OCI-LY7 (cell line): Measurements from ENCODE around the gene RASAL2. TPM values are rescaled to one million over a fixed set of nuclear protein-coding genes. Genes with fewer than 3 reads are reported as not detected.

ENCODE experiments used
- BruUV-seq: library from RNA; stranded (reverse); fragments of 400-500 nt; replicated peaks from 2 replicates; lab custom pipeline; 2021; lab: Mats Ljungman, UMichigan
- CTCF ChIA-PET: fragments of 300-600 bp; sonication (Branson Sonifier 250); formaldehyde crosslinking; loops from one replicate; lab custom pipeline; 2022; ENCODE audit warnings: antibody characterized with exemption; ENCODE audit not compliant: unreplicated experiment; lab: Charles Lee
- POLR2A ChIA-PET: fragments of 300-600 bp; sonication (Branson Sonifier 250); formaldehyde crosslinking; loops from one replicate; lab custom pipeline; 2022; ENCODE audit warnings: antibody characterized with exemption; lab: Charles Lee
- DNase-seq: peaks from one replicate; pipeline ENCODE4 v3.0.0-alpha.2; 2015; ENCODE audit warnings: low spot score
- H2AFZ ChIP-seq: fragments of 200-600 bp; sonication (generic), shearing (Covaris generic); 2 replicates; pipeline ENCODE4 v1.6.1; 2014; ENCODE audit warnings: mild to moderate bottlenecking, antibody characterized with exemption, low read length, moderate library complexity
- H3K27ac ChIP-seq: fragments of 200-600 bp; sonication (generic); 2 replicates; pipeline ENCODE4 v1.5.1; 2014; ENCODE audit warnings: mixed run types, low read depth, mild to moderate bottlenecking, moderate library complexity, low read length, inconsistent platforms; ENCODE audit not compliant: poor library complexity, severe bottlenecking
- H3K36me3 ChIP-seq: fragments of 200-600 bp; sonication (generic); 2 replicates; pipeline ENCODE4 v1.6.1; 2014; ENCODE audit warnings: mild to moderate bottlenecking, antibody characterized with exemption, low read length, moderate library complexity, mixed read lengths; ENCODE audit not compliant: insufficient read depth
- H3K4me1 ChIP-seq: fragments of 200-600 bp; sonication (generic); 2 replicates; pipeline ENCODE4 v1.5.1; 2014; ENCODE audit warnings: mild to moderate bottlenecking, low read length; ENCODE audit not compliant: insufficient read depth, poor library complexity, severe bottlenecking
- H3K4me2 ChIP-seq: fragments of 200-600 bp; sonication (generic); 2 replicates; pipeline ENCODE4 v1.6.1; 2014; ENCODE audit warnings: mild to moderate bottlenecking, low read length
- H3K4me3 ChIP-seq: fragments of 200-600 bp; sonication (generic); 2 replicates; pipeline ENCODE4 v1.5.1; 2014; ENCODE audit warnings: mild to moderate bottlenecking, low read depth, low read length; ENCODE audit not compliant: poor library complexity, severe bottlenecking
- H3K79me2 ChIP-seq: fragments of 200-600 bp; sonication (generic); 2 replicates; pipeline ENCODE4 v1.6.1; 2016; ENCODE audit warnings: low read depth, mild to moderate bottlenecking, low read length, moderate library complexity, mixed read lengths; ENCODE audit not compliant: insufficient read depth
- H3K9me2 ChIP-seq: fragments of 200-600 bp; sonication (generic); 2 replicates; pipeline ENCODE4 v1.6.1; 2016; ENCODE audit warnings: mild to moderate bottlenecking, low read length, mixed read lengths; ENCODE audit not compliant: insufficient read depth
- H3K9me3 ChIP-seq: fragments of 200-600 bp; sonication (generic); 2 replicates; pipeline ENCODE4 v1.6.1; 2014; ENCODE audit warnings: mild to moderate bottlenecking, mixed run types, low read length, mixed read lengths
- H4K20me1 ChIP-seq: fragments of 200-600 bp; sonication (generic); 2 replicates; pipeline ENCODE4 v1.6.1; 2014; ENCODE audit warnings: mild to moderate bottlenecking, antibody characterized with exemption, low read length, moderate library complexity, mixed read lengths; ENCODE audit not compliant: insufficient read depth
- EZH2phosphoT487 ChIP-seq: fragments of 200-600 bp; sonication (generic); IDR thresholded peaks from 2 replicates; pipeline ENCODE4 v1.6.1; 2018; ENCODE audit warnings: low read depth, borderline replicate concordance, mild to moderate bottlenecking, mixed run types, antibody characterized with exemption, low read length, moderate library complexity, mixed read lengths
- intact Hi-C: fragments of 100-400 bp; cut with micrococcal nuclease; formaldehyde crosslinking; loops from one replicate; pipeline ENCODE4 v1.10.0; 2022; ENCODE audit not compliant: unreplicated experiment
- total RNA-seq, 2 experiments: library from RNA; depleted of rRNA in 1 of 2; stranded (reverse); fragments of >200 nt in 1 of 2; shearing (Covaris generic) in 1 of 2; gene quantifications; 2 replicates each; pipeline ENCODE4 v1.2.3, GENCODE V29; 2014 to 2022
- TF ChIP-seq, protein P1 (sequence below): fragments of 200-600 bp; sonication (generic); conservative IDR thresholded peaks from 2 replicates; pipeline ENCODE4 v1.5.1; 2014; ENCODE audit warnings: mild to moderate bottlenecking, antibody characterized with exemption, low read length, moderate library complexity, mixed read lengths

RASAL2 gene
- total RNA-seq, 2 experiments from 2014 or later = 0.09 to 0.27 TPM

DNA sequence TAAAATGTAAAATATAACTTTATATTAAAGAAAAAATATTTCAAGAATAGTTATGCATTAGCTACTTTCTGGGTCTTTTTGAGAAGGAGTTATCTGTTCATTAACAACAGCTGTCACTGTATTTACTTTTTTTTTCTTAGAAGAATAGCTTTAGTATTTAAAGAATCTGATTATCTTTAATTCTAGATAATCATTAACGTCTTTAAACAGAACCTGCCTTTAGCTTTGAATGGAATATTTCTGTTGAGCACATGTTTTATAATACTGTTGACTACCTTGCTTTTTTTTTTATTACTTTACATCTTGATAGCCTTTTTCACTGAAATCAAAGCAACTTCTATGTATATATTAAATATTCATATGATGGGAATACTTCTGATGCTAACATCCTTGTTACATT, 270.9 kb downstream of the RASAL2 start:
- Histone ChIP-seq H3K27ac (no peak overlapping the region), H2AFZ (no peak overlapping the region), H3K9me2 (no peaks in the 10 kb centered on the region), H4K20me1 (no peaks in the 10 kb centered on the region), H3K36me3 (no peaks in the 10 kb centered on the region), H3K4me2 (no peak overlapping the region), H3K4me3 (no peak overlapping the region), H3K79me2 (no peaks in the 10 kb centered on the region), H3K4me1 (no peaks in the 10 kb centered on the region), H3K9me3 (no peaks in the 10 kb centered on the region)
- intact Hi-C loops = no loop called here
- ChIA-PET CTCF (no interaction called here), POLR2A (interaction anchor here (0.6 kb wide), 1 partner anchor 18 kb away, joined by 3 read pairs; no protein-coding TSS in a partner anchor)
- no peak for DNase-seq
- no TSS peak for BruUV-seq
- no peak for TF ChIP-seq EZH2phosphoT487
- TF ChIP-seq, protein P1, sequence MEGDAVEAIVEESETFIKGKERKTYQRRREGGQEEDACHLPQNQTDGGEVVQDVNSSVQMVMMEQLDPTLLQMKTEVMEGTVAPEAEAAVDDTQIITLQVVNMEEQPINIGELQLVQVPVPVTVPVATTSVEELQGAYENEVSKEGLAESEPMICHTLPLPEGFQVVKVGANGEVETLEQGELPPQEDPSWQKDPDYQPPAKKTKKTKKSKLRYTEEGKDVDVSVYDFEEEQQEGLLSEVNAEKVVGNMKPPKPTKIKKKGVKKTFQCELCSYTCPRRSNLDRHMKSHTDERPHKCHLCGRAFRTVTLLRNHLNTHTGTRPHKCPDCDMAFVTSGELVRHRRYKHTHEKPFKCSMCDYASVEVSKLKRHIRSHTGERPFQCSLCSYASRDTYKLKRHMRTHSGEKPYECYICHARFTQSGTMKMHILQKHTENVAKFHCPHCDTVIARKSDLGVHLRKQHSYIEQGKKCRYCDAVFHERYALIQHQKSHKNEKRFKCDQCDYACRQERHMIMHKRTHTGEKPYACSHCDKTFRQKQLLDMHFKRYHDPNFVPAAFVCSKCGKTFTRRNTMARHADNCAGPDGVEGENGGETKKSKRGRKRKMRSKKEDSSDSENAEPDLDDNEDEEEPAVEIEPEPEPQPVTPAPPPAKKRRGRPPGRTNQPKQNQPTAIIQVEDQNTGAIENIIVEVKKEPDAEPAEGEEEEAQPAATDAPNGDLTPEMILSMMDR = no peak

DNA sequence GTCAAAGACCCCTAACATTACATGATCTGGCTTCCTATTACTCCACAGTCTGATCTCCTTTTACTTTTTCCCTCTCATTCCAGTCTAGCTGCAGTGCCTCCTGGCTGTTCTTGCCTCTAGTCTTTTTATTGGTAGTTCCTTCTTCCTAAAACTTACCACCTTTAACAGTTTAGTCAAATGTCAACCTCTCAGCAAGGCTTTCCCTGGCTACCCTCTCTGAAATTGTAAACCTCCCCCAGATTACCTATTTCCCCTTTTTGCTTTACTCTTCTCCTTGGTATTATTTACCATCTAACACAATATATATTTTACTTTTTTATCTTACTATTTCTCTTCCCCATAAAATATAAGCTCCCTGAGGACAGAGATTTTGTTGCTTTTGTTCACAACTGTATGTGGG, 273.2 kb downstream of the RASAL2 start:
- intact Hi-C loops = no loop called here
- Histone ChIP-seq H3K9me2 (no peaks in the 10 kb centered on the region), H3K9me3 (no peaks in the 10 kb centered on the region), H3K4me3 (no peak overlapping the region), H3K36me3 (no peaks in the 10 kb centered on the region), H3K4me1 (no peaks in the 10 kb centered on the region), H3K79me2 (no peaks in the 10 kb centered on the region), H3K27ac (no peak overlapping the region), H4K20me1 (no peaks in the 10 kb centered on the region), H2AFZ (no peak overlapping the region), H3K4me2 (no peak overlapping the region)
- BruUV-seq = no TSS peak
- CTCF ChIA-PET = no interaction called here
- TF ChIP-seq EZH2phosphoT487 = no peak
- TF ChIP-seq, protein P1 = no peak
- POLR2A ChIA-PET = interaction anchor here (1.0 kb wide), 1 partner anchor 21 kb away, joined by 3 read pairs; no protein-coding TSS in a partner anchor
- DNase-seq = no peak

DNA sequence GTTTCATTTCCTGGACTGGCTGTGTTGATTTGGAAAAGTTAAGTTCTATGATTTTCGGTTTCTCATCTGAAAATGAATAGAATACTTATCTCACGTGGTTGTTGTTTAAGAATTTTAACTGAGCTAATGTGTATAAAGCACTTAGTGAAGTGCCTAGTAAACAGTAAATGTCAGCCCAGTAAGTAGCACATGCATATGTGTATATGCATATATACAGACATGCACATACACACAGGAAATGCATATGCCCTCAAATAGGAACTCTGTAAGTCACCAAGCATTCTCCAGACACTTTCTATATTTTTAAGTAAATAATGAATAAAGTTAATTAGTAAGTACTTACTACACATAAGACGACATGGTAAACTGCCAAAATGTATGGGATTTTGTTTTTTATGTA, 274.3 kb downstream of the RASAL2 start:
- BruUV-seq = no TSS peak
- intact Hi-C loops = no loop called here
- CTCF ChIA-PET = no interaction called here
- Histone ChIP-seq H3K4me3 (no peak overlapping the region), H3K9me2 (no peaks in the 10 kb centered on the region), H3K36me3 (no peaks in the 10 kb centered on the region), H3K4me1 (no peaks in the 10 kb centered on the region), H3K27ac (no peak overlapping the region), H3K9me3 (no peaks in the 10 kb centered on the region), H3K79me2 (no peaks in the 10 kb centered on the region), H4K20me1 (no peaks in the 10 kb centered on the region), H2AFZ (no peak overlapping the region), H3K4me2 (no peak overlapping the region)
- POLR2A ChIA-PET = interaction anchor here (0.7 kb wide), 2 partner anchors 25 to 75 kb away, joined by 3 to 4 read pairs; no protein-coding TSS in a partner anchor
- no peak for TF ChIP-seq EZH2phosphoT487
- TF ChIP-seq, protein P1 = no peak
- no peak for DNase-seq
